GM20431 (cell line): ENCODE results near the gene NR3C1.

Experiments
- in situ Hi-C: fragments of 300-500 bp; cut with MseI, MboI; formaldehyde crosslinking; loops from one replicate; pipeline ENCODE4 v1.15.0; 2020; ENCODE audit warnings: low sequenced_read_pairs; ENCODE audit not compliant: unreplicated experiment

Gene NR3C1

DNA sequence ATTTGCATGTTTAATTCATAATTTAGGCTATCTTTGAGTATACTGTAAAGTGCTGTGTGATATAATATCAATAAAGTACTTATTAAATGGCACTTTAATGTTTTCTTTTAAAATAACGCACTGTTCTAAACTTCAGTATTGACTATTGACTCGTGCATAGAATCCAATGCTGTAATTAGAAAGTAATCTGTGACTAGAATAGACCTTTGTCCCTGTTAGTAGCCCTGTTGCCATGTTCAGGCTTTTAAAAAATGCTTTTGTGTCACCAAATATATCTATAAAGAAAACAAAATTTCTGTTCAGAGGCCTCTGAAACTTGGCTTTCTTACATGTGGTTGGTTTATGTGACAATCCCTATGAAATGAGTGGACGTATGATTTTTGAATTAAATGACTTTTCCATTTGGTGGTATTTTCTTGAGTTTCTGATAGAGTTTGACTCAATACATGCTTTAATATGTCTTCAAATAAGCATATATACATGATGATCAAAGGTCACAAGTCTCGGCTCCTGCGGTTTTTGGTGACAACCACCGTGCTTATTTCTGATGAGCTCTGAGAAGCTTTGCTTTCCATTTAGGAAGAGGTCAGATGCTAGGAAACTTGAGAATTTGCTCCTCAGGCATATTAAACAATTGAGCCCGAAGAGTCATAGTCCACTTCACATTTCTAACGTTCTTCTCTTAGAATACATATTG is 174.7 kb downstream of the NR3C1 start:
- in situ Hi-C loops: no loop called here
